HL-60 (cell line): Measurements from ENCODE around the gene PPHLN1.

Source experiments
- DNase-seq, 2 experiments: peaks; one replicate each; pipeline ENCODE4 v3.0.0-alpha.2; 2010 to 2020; ENCODE audit warnings: low read depth in 1 of 2, low spot score in 1 of 2
- H3K27ac ChIP-seq: fragments of 250-450 bp; sonication (Bioruptor Pico); replicated peaks from 2 replicates; pipeline ENCODE4 v1.5.1; 2020; ENCODE audit warnings: mild to moderate bottlenecking, moderate library complexity
- H3K27me3 ChIP-seq: fragments of 250-450 bp; sonication (Bioruptor Pico); 2 replicates; pipeline ENCODE4 v1.5.1; 2021; ENCODE audit warnings: mild to moderate bottlenecking, moderate library complexity; ENCODE audit not compliant: insufficient read depth, poor library complexity, severe bottlenecking
- H3K4me3 ChIP-seq: replicated peaks from 2 replicates; pipeline ENCODE4 v1.5.1; 2011; ENCODE audit warnings: mild to moderate bottlenecking, control low read depth, low read length; ENCODE audit not compliant: insufficient read depth
- CTCF ChIP-seq: IDR thresholded peaks from one replicate; pipeline ENCODE4 v1.5.1; 2011; ENCODE audit warnings: low read length, control low read depth, inconsistent platforms; ENCODE audit not compliant: insufficient read depth
- GABPA ChIP-seq: IDR thresholded peaks from 2 replicates; pipeline ENCODE4 v1.6.1; 2012; ENCODE audit warnings: low read depth
- POLR2AphosphoS5 ChIP-seq: IDR thresholded peaks from 2 replicates; pipeline ENCODE4 v1.6.1; 2012; ENCODE audit warnings: low read depth
- SPI1 ChIP-seq: IDR thresholded peaks from 2 replicates; pipeline ENCODE4 v1.6.1; 2012; ENCODE audit warnings: low read depth, mild to moderate bottlenecking, borderline replicate concordance
- TF ChIP-seq, protein P1 (sequence below): IDR thresholded peaks from 2 replicates; pipeline ENCODE4 v1.6.1; 2012; ENCODE audit warnings: low read depth; ENCODE audit not compliant: insufficient replicate concordance

PPHLN1 gene

DNA sequence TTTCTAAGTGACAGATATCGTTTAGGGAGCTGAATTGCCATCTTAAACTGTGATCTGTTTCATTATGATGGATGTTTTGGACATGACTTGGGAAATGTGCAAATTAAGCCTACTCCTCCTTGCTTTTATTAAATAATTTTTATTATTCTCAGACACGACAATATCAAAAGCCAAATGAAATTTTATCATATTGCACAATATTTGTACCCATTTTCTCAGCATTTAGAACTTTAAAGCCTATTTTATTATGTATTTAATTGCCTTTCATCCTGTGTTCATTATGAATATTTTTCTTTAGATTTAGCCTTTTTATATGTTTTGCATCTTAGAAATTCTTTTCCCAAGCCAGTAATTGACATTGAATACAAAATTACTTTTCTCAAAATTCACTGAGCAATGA lies 102.9 kb downstream of the PPHLN1 start:
- Histone ChIP-seq H3K27ac (no peak overlapping the region), H3K27me3 (no peaks in the 10 kb centered on the region), H3K4me3 (no peak overlapping the region)
- TF ChIP-seq CTCF (no peak), POLR2AphosphoS5 (no peak), GABPA (no peak), SPI1 (no peak)
- TF ChIP-seq, protein P1, sequence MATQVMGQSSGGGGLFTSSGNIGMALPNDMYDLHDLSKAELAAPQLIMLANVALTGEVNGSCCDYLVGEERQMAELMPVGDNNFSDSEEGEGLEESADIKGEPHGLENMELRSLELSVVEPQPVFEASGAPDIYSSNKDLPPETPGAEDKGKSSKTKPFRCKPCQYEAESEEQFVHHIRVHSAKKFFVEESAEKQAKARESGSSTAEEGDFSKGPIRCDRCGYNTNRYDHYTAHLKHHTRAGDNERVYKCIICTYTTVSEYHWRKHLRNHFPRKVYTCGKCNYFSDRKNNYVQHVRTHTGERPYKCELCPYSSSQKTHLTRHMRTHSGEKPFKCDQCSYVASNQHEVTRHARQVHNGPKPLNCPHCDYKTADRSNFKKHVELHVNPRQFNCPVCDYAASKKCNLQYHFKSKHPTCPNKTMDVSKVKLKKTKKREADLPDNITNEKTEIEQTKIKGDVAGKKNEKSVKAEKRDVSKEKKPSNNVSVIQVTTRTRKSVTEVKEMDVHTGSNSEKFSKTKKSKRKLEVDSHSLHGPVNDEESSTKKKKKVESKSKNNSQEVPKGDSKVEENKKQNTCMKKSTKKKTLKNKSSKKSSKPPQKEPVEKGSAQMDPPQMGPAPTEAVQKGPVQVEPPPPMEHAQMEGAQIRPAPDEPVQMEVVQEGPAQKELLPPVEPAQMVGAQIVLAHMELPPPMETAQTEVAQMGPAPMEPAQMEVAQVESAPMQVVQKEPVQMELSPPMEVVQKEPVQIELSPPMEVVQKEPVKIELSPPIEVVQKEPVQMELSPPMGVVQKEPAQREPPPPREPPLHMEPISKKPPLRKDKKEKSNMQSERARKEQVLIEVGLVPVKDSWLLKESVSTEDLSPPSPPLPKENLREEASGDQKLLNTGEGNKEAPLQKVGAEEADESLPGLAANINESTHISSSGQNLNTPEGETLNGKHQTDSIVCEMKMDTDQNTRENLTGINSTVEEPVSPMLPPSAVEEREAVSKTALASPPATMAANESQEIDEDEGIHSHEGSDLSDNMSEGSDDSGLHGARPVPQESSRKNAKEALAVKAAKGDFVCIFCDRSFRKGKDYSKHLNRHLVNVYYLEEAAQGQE: no peak
- no peak for DNase-seq

- Histone ChIP-seq H3K4me3 (no peak overlapping the region), H3K27me3 (no peaks in the 10 kb centered on the region), H3K27ac (no peak overlapping the region)
- DNase-seq: no peak
- TF ChIP-seq GABPA (no peak), CTCF (no peak), POLR2AphosphoS5 (no peak), SPI1 (no peak)
- TF ChIP-seq, protein P1: no peak
These were observed 106.7 kb downstream of the PPHLN1 start for GRCh38 chr12:42432517-42433140.

DNA sequence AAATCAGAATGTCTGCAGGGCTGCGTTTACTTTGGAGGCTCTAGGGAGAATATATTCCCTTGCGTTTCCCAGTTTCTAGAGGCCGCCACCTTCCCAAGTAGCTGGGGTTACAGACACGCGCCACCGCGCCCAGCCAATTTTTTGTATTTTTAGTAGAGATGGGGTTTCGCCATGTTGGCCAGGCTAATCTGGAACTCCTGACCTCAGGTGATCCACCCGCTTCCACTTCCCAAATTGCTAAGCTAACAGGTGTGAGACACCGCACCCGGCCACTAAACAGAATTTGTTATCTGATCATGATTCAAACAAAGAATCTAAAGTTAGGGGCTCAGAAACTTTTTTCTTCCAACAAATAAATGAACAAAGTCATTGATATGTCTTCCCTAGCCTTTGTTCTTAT lies 114.6 kb downstream of the PPHLN1 start:
- no peak for DNase-seq
- Histone ChIP-seq H3K27me3 (no peaks in the 10 kb centered on the region), H3K27ac (no peak overlapping the region), H3K4me3 (no peak overlapping the region)
- no peak for TF ChIP-seq POLR2AphosphoS5
- TF ChIP-seq, protein P1: no peak
- no peak for TF ChIP-seq CTCF
- no peak for TF ChIP-seq GABPA
- TF ChIP-seq SPI1: no peak
